Hematopoietic multipotent progenitor cell treated with erythropoietin and hydrocortisone succinate and interleukin-3 and kit ligand, for 6 days (in vitro differentiated cells): Measurements from ENCODE around the gene UBE2V1.
"Not testable (repeated sequence)": the region's sequence is repeated elsewhere in the genome, so short reads cannot be mapped to it uniquely, and the experiment has no call there.

Experiments used
- DNase-seq: peaks from one replicate; pipeline ENCODE4 v3.0.0-alpha.2; 2015

UBE2V1 gene

GRCh38 chr20:50112512-50113419, at the start of gene UBE2V1:
Gene UBE2V1 (minus strand): TSS chr20:50113150. CDS start chr20:50113128, 22 bp downstream.
- peak; percentile 94 for DNase-seq

- not testable (repeated sequence) for DNase-seq
Measured at GRCh38 chr20:50161494-50161893, 48.5 kb upstream of the UBE2V1 start.

GRCh38 chr20:50153500-50154377, 40.8 kb upstream of the UBE2V1 start, which contains the start of gene PEDS1:
Gene PEDS1 (minus strand): TSS chr20:50153723. CDS start chr20:50153637, 86 bp downstream.
- DNase-seq, result peak; percentile 93

- peak; percentile 28 for DNase-seq
Measured at GRCh38 chr20:50153153-50153499, 40.2 kb upstream of the UBE2V1 start.

- DNase-seq, result no peak
Measured at GRCh38 chr20:50152394-50153152, 39.6 kb upstream of the UBE2V1 start.

GRCh38 chr20:50151034-50151743, 38.2 kb upstream of the UBE2V1 start:
- DNase-seq, result peak; percentile 85

GRCh38 chr20:50149481-50150254, 36.7 kb upstream of the UBE2V1 start:
- DNase-seq, result no peak

- peak; percentile 89 for DNase-seq
Measured at GRCh38 chr20:50146732-50147662, 34.0 kb upstream of the UBE2V1 start.

GRCh38 chr20:50146214-50146613, 33.3 kb upstream of the UBE2V1 start:
- DNase-seq, result no peak

- DNase-seq, result no peak
Measured at GRCh38 chr20:50145566-50145965, 32.6 kb upstream of the UBE2V1 start.

GRCh38 chr20:50144362-50144761, 31.4 kb upstream of the UBE2V1 start:
- no peak for DNase-seq

GRCh38 chr20:50142812-50143211, 29.9 kb upstream of the UBE2V1 start:
- DNase-seq, result no peak

- DNase-seq, result no peak
Measured at GRCh38 chr20:50141811-50142561, 29.0 kb upstream of the UBE2V1 start.

GRCh38 chr20:50141018-50141675, 28.2 kb upstream of the UBE2V1 start:
- DNase-seq, result no peak

- no peak for DNase-seq
Measured at GRCh38 chr20:50140339-50140859, 27.4 kb upstream of the UBE2V1 start.

- no peak for DNase-seq
Measured at GRCh38 chr20:50138479-50139393, 25.8 kb upstream of the UBE2V1 start.

- no peak for DNase-seq
Measured at GRCh38 chr20:50138120-50138478, 25.1 kb upstream of the UBE2V1 start.
